ENCODE results near the gene TMEM238.

- TF ChIP-seq CTCF (IDR thresholded peaks at IDR 0.05) (no peak), POLR2A (IDR thresholded peaks at IDR 0.05) (no peak)
These were observed 38.0 kb downstream of the TMEM238 start for GRCh38 chr19:55345818-55346724.

Data from adrenal gland (tissue), 5 donors.